ENCODE measurements around the gene IFT74.

IFT74 gene

DNA sequence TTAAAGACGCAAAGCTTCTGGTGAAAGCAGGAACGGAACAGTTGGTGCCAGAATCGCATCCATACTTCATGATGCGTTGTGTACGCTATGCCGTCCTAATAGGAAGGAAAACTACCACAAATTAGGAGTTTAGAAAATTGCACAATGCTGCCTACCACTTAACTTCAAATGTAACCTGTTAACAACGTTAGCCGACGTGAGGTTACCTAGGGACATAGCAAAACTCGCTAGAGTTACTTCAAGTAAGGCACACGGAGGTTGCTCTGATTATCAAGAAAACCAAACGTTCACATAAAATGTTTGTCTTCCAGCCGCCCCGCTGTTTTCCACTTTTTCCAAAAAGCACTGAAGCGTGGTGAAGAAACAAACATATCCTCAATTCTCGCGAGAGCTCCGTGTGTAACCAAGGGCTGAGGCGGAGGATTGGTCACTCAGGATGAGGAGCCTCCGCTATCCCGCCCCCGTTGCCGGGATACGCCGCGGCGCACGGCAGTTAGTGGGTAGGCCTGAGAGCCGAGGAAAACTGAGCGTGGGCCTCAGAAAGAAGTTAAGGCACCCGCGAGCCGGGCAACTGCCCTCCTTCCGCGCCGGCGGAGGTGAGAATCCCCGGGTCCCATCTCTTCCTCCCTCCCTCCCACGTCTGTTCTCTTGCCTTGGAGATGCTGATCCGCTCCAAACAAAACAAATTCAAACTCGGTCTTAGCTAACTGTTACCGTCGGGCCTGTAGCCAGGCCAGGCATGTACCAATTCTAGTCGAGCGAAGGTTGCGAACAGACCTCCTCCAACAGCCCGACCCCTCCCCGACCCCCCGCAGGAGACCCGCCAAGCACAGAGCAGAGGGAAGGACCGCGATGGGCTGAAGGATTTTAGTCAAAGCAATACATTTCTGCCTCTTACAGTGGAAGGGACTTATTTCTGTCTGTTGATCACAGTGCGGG, at the start of gene IFT74:
Gene IFT74 (plus strand): TSS at position 492 of the 939 bp plus-strand sequence. CDS start 5,556 bp downstream, outside the sequence.
- H3K27ac ChIP-seq: peak within 1 kb of the TSS; percentile 53

DNA sequence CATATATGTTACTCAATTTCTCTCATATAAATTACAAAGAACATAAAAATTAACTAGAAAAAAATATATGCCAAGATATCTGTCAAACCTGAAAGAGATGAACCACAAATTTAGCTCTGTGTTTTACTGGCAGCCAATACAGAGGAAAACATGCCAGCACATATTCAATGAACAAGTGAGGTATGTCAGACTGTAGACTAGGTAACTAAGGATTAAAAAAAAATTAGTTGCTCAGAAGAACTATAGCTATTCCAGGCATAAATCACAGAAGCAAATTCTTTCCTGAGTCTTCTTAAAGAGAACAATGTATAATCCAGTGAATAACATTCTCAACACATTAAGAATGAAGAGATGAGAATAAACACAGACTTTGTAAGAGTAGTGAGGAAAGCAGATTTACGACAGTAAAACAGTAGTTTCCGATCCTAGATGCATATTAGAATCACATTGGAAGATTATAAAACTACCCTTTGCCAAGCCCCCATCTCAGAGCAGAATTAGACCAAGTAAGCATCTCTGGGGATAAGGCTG, 43.0 kb upstream of the IFT74 start:
- no peak overlapping the region for H3K27ac ChIP-seq
- DNase-seq (ENCODE audit: low read depth, low spot score): no peak

More for the DNA sequence above, at the start of gene IFT74:
- peak; percentile 79 for DNase-seq (ENCODE audit: low read depth, low spot score)

DNA sequence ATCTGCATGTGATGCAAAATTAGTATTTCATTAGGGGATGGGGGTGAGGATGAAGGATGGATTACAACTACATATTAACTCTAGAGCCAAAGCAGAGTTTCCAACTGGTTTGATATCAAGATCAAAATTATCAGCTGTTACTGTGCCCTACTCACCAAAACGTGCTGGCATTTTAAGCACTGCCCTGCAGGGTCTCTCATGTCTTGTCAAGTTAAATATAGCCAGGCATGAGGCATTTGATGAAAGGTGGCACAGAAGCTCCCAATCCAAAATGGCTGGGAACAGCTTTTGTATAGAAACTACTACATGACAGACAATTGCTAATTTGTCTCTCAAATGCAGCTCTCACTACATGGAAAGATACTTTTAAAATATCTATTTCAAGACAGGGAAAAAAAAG, 36.5 kb upstream of the IFT74 start:
- no peak overlapping the region for H3K27ac ChIP-seq
- DNase-seq (ENCODE audit: low read depth, low spot score): no peak

DNA sequence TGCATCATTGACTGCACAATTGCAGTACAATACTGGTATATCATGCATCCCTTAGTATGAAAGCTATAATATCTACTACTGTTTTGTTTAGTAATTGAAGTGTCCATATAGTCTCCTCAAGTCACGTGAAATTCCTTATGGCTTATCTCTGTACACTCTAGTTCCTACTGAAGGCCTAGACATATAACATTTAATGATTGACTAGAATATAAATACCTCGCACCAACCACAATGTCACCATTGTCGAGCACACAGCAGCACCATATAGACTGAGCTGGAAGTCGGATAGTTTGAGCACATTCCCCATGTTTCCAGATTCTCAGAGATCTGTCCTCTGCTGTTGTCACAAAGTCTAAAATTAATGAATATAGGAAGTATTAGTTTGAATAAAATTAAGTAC, 30.6 kb upstream of the IFT74 start:
- H3K27ac ChIP-seq: no peak overlapping the region
- DNase-seq (ENCODE audit: low read depth, low spot score): no peak

DNA sequence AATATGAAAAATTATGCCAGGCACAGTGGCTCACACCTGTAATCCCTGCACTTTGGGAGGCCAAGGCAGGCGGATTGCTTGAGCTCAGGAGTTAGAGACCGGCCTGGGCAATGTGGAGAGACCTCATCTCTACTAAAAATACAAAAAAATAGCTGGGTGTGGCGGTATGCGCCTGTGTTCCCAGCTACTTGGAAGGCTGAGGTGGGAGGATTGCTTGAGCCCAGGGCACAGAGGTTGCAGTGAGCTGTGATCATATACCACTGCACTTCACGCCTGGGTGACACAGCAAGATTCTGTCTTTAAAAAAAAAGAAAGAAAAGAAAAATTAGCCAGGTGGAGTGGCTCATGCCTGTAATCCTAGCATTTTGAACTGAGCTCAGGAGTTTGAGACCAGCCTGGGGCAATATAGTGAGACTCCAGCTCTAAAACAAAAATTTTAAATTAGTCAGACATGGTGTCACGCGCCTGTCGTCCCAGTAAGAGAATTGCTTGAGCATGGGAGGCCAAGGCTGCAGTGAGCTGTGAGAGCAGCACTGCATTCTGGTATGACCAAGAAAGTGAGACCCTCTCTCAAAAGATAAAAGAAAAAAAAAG, 27.2 kb upstream of the IFT74 start:
- H3K27ac ChIP-seq: no peak overlapping the region
- DNase-seq (ENCODE audit: low read depth, low spot score): no peak

DNA sequence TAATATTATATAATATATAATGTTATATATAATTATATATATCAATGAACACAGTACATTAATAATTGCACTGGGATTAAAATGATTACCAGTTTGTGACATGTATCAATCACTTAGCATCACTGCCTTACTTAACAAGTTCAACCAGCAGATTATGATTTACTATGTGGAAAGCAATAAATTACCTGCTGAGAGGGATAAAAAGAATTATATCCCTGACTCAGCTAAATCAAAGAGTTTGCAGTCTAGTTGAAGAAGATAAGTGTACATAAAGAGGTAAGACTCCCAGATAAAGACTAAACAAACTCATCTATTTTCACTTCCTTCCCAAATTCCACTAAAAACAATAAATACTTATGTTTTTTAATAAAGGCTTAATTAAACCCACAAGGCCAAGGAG, 20.4 kb upstream of the IFT74 start:
- peak overlapping the region; percentile 8 for H3K27ac ChIP-seq
- no peak for DNase-seq (ENCODE audit: low read depth, low spot score)

DNA sequence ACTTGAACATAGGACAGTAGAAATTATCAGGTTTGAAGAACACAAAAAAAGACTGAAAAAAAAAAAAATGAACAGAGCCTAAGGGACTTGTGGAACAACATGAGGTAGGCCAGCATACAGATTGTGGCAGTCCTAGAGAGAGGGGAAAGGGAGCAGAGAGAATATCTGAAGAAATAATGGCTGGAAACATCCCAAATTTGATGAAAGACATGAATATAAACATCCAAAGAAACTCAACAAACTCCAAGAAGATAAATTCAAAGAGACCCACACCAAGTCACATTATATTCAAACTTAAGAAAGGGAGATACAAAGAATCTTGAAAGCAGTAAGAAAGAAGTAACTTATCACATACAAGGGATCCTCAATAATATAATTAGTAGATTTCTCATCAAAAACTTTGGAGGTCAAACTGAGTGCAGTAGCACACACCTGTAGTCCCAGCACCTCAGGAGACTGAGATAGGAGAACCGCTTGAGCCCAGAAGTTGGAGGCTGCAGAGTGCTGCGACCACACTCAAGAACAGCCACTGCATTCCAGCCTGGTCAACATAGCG, 18.3 kb upstream of the IFT74 start:
- no peak for DNase-seq (ENCODE audit: low read depth, low spot score)
- H3K27ac ChIP-seq: no peak overlapping the region

DNA sequence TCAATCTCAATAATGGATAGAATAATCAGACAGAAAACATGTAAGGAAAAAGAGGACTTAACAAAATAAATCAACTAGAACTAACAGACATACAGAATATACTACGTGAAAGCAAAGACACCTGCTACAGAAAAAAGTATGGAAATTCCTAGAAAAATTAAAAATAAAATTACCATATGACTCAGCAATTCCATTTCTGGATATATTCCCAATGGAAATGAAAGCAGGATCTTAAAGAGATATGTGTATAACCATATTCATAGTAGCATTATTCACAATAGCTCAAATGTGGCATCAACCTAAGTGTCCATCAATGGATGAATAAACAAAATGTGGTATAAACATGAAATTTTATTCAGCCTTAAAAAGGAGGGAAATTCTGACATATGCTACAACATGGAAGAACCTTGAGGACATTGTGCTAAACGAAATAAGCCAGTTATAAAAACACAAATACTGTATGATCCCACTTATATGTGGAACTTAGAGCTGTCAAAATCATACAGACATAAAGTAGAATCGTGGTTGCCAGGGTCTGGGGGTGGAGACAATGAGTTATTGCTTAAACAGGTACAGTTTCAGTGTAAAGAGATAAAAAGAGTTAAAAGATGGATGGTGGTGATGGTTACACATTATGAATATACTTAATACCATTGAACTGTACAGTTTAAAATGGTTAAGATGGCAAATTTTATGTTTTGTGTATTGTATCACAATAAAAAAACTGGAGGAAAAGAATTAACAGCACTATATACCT, 16.1 kb upstream of the IFT74 start:
- H3K27ac ChIP-seq: no peak overlapping the region
- no peak for DNase-seq (ENCODE audit: low read depth, low spot score)

DNA sequence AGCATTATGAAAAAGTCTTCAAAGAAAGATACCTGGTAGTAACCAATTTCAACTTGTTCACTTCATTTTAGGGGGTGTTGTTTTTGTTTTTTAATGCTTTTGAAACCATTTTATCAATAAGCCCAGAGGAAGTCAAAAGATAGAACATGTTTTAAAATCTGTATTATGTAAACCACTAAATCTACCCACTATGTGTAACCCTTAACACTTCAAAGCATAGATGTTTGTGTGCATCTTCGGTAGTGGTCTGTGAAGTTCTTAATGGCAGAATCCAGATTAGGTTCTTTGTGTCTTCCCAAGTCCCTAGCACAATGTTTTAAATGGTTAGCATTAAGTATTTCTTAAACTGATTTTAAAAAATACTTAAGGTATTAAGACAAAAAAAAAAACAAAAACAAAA, 15.4 kb upstream of the IFT74 start:
- no peak for DNase-seq (ENCODE audit: low read depth, low spot score)
- no peak overlapping the region for H3K27ac ChIP-seq

DNA sequence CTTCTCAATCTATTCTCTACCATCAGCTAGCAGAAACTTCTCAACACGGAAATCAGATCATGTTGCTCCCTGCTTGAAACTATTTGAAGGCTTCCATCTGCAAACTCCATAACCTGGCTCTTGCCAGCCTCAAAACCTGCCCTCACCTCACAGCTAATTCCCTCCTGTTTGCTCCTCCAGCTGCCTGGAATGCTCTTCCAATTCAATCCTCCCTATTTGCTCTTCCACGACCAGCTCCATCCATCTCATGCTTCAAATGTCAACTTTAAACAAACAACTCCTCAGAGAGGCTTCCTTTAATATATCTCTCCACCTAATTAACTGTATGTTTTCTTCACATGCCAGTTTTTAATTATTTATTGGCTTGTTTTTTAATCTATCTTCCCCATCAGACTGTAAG, 10.6 kb upstream of the IFT74 start:
- no peak for DNase-seq (ENCODE audit: low read depth, low spot score)
- H3K27ac ChIP-seq: peak overlapping the region; percentile 96

DNA sequence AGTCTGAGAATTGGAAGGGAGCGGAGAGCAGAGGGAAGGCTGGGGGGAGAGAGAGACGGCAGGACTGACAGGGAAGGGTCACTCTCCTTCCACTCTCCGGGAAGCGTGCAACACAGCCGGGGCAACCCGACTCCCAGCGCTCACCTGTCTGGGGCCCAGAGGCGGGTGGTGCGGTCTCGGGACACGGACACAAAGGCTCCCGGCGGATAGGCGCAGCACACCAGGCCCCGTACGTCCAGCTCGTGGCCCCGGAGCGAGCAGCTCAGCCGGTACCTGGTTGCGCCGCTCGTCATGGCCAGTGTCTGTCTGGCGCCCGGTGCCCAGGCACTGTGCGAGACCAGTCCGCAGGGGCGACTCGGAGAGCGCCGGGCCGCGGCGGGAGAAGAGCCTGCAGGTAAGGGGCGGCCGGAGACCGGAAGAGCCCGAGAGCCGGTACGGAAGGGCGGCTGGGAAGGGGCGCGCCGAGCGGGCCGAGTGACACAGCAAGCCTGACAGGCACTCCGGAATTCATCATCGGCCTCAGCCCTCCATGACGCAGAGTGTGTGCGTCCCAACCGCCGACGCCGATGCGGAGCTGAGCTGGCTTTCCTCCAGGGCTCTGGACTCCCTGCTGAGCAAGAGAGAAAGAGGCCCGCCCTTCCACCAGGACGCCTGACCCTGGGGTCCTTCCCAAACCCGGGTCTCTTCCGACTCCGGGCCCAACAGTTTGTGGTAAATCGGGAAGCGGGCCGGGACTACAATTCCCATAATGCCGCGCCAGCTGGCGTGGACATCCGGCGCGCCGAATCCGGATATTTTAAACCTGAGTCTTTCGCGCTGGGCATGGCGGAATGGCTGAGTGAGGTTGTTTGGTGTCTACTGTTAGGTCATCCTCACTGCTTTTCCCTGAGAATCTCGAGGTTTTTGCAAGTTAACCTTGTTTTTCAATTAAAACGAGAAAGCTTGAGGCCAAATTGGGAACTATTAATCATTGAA, 9.2 kb upstream of the IFT74 start, which contains the start of gene PLAA:
Gene PLAA (minus strand): TSS at position 490 of the 975 bp plus-strand sequence. CDS start 197 bp downstream, at position 293.
- H3K27ac ChIP-seq: peak within 1 kb of the TSS; percentile 96
- peak; percentile 69 for DNase-seq (ENCODE audit: low read depth, low spot score)

DNA sequence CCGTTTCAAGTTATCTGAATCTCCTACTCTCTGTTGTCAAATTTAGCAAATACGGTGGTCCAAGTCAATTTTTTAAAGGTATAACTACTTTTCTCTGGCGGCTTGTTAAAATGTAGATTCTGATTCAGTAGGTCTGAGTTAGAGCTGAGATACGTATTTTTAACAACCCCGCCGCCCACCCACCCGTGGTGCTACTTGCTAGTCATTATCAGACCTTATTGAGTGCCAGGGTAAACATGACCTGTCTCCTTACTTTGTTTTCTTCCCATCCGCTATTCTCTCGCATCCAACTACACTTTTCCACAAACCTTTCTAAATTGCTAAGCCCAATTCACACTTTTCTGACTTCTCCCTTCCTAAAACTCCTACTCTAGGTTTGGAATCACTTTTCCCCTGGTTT, 8.5 kb upstream of the IFT74 start:
- peak overlapping the region; percentile 96 for H3K27ac ChIP-seq
- no peak for DNase-seq (ENCODE audit: low read depth, low spot score)

DNA sequence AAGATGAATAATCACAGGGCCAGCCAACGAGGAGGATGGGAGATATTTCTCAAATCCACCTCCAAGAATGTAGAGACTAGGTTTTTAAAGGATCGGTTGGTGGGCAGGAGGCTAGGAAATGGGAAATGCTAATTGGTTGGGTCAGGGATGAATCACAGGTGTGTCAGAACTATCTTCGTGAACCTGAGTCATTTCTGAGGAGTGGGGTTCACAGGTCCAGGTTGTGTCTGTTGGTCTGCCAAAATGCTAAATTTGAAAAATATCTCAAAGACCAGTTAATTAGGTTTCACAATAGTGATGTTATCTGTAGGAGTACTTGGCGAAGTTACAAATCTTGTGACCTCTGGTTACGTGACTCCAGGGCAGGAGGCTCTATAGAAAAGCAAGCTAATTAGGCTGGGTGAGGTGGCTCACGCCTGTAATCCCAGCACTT, 6.6 kb upstream of the IFT74 start:
- H3K27ac ChIP-seq: no peak overlapping the region
- DNase-seq (ENCODE audit: low read depth, low spot score): no peak

DNA sequence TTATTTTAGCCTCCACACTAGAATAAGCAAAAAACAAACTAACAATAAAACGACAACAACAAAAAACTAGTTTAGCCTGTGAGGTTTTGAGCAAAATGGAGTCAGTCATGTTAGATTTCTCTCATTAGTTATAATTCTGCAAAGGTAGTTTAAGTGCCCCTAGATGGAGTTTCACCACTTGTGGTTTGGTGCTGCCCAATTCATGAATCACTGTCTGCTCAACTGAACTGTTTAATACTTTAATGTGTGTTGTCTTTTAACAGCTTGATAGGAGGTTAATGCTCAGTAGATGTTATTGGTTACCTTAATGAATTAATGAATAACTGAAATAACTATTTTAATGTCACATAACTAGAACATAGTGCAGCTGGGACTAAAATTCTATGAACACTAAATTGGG, 5.7 kb upstream of the IFT74 start:
- no peak for DNase-seq (ENCODE audit: low read depth, low spot score)
- no peak overlapping the region for H3K27ac ChIP-seq

DNA sequence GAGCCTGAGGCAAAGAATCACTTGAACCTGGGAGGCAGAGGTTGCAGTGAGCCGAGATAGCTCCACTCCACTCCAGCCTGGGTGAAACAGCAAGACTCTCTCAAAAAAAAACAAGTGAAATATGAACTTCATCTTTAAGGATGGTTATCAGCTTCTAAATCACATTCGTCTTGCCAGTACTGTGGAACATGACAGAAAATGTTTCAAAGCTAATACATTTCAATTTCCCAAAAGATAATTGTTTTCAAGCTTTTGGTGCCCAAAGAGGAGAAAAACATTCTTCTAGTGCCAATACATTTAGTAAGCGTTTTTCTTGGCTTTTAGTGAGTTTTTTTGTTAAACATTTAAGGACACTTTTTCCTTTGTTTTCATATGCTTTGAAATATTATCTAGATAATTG, 4.4 kb upstream of the IFT74 start:
- H3K27ac ChIP-seq: no peak overlapping the region
- no peak for DNase-seq (ENCODE audit: low read depth, low spot score)

DNA sequence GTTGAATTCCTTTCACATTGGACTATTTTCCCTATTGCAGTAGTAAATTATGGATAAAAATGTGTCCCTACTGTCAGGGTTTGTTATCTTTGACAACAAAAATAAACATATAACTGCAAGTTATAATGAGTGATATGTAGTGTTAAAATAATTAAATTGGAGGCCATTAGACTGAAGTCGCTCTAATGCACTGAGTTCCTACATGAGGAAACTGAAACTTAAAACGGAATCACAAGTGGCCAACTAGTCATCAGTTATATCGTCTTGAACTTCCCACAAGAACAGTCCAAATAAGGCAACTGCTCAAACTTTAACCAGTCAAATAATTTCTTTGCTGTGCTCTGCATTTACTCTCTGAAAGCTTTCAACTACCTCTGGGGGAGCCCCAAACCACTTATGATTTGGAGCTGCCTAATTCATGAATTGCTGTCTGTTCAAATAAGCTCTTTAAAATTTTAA, 2.1 kb upstream of the IFT74 start:
- DNase-seq (ENCODE audit: low read depth, low spot score): no peak
- no peak overlapping the region for H3K27ac ChIP-seq

DNA sequence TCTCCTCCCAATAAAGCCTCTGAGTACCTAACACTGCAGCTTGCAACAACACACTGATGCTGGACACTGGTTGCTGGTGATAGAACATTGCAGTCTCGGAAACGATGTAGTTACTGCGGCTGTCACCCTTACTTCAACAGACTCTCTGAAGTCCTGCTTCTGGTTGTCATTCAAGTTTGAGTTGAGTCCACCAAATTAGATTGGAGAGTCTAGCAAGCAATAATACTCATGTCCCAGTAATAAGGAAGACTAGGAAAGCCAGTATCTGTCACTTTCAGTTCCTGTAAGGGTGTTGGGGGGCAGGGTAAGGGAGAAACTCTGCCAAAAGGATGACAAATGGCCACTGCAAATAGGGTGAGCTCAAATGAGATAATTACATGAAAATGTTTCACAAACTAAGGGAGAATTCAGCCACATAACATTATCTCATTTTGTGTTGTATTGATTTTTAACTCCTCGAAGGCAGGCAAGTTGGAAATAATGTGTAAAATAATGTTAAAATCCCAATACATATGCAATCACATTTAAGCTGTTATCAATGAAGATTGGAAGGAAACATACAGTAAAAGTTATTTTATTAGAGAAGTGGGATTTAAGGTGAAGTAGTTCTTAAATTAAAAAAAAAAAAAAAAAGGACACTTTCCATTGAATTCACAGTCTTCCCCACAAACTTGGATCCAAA, 849 bp upstream of the IFT74 start:
- DNase-seq (ENCODE audit: low read depth, low spot score): no peak
- H3K27ac ChIP-seq: peak overlapping the region; percentile 53

DNA sequence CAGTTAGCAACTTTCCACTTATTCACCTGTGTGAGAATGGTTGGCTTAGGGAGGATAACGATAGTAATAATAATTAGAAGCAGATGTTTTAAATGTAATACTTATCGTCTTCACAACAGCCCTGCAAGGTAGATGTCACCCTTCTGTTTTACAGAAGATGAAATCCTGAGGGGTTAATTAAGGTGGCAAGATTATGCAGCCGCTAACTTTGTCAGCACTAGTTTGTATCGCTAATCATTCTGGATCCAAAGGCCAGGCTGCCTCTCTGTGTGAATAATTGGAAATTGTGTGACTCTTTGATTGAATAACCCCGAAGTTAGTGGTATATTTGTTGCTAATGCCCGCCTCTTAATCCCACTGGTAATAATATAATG, 635 bp downstream of the IFT74 start:
- DNase-seq (ENCODE audit: low read depth, low spot score): no peak
- peak overlapping the region; percentile 53 for H3K27ac ChIP-seq

Data from epithelial cell of prostate (primary cell).